Stimulated activated CD8-positive, alpha-beta memory T cell treated with anti-CD3 and anti-CD28 coated beads, Interleukin-12 subunit alpha, Interleukin-12 subunit beta, amount 100 ng/mL, for 4 hours (primary cell): ENCODE data around the gene GRK5.

Experiments
- DNase-seq: peaks from one replicate; pipeline ENCODE4 v3.0.0-alpha.2; 2020; ENCODE audit warnings: low read depth

GRK5 gene

DNA sequence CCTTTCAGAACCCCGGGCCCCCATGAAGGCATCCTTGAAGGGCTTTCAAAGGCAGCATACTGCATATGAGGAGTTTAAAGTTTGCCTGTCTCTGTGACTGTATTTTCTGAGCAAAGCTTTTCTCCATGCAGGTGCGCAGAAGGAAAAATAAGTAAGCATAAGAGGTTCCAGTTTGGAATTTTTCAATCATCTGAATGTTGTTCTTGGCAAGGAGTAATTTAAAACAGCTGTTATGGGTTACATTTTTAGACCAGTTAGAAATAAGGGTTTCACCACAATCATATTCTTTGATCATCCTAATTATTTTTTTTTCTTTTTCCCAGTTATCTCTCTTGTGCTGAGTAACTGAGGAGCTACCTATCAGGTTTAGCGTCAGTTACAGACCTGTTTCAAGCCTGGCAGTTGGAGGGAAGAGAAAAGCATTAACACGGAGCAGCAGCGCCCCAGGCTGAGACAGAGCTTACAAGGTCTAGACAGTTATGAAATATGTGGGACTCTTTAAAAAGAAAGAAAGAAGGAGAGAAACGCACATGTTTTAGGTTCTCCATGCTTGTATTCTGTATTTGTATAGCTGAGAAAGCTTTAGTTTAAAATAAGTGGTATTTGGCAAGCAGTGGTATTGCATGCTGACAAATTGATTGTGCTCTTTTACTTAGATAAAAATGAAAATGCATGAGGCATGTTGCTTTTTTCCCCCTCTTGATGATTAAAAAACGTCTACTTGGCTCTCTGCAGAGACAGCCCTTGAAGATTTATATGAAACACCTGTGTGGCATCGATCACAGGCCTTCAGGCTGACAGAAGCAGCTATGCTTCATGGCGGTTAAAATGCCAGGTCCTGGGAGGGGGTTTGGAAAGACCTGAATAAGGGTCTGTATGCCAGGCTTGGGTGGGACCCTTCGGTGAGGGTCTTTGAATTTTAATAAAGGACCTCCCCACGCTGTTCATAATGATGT is 157.6 kb downstream of the GRK5 start:
- no peak for DNase-seq

DNA sequence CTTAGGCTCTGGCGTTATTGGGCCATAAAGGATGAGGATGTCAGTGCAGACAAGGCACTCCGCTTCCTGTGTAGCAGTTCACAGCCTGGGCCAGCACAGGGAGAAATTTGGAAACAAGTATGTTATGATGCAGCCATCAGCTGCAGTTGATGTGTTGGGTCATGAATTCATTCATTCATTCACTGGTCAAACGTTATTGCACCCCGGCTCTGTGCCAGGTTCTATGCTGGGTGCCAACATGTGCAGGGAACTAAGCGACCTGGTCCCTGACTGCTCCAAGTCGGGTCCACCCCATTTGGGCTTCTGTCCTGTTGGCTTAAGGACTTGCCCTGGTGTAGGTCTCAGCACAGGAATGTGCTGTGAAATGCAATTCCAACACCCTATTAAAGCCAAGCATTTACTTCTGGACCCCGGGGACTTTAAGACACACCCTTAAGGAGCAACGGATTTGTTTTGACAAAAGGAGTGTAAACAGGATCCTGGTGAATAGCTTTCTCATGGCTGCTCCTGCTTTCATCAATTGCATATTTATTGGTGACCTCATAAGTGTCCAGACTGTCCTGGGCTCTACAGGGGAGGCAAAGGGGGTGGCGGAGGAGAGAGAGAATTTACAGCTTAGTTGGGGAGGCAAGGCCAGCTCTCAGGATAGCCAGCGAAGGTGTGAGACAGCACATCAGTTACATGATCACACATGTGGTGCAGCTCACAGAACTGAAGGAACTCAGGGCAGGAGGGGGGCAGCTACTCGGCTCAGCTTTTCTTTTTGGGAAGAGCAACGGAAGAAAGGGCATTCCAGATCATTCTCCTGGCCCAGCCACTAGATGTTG is 158.6 kb downstream of the GRK5 start:
- DNase-seq: no peak

DNA sequence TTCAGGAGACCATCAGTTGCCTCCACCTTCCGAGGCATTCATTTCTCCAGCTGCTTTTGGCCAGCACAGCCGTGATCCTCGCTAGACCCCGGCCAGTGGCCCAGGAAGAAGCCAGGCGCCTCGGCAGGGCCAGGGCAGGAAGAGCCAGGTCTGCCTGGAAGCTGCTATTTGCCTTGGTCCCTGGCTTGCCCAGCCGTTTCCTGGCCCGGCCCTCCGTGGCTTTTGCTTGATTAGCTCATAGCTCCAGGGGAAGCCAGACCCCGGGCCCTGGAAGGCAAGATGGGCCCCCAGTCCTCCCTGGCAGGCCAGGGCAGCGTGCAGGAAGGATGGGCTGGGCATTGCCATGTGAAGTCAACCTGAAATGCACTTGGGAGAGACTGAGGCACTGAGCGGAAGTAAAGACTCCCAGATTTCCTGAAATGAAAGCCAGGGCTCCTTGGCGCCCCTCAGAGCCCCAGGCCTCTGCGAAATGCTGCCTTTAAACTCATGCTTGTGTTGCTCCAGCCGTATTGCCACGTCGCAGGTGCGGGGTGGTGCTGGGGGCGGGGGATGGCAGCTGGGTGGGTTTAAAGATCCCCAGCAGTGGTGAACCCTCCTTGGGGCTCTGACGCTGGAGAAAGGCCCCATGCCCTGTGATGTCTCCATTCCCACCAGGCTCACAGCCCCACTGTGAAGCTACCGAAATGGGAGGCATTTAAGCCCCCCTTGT is 160.6 kb downstream of the GRK5 start:
- no peak for DNase-seq

DNA sequence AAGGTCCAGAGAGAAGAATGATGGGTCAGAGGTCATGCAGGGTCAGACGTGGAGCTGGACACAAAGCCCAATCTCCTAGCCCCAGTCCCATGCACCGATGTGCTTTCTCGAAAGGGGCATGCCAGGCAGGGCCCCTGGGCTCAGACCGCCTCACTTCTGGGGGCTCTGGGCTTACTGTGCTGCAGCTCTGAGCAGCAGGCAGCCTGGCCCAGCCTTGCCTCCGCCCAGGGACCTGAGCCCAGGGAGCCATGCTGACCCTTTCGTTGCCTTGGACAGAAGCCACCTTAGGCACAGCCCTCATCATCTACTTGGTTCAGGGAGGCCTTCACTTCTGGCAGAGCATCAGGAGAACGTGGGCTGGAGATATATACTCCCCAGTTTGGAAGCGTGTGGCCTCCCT is 161.2 kb downstream of the GRK5 start:
- DNase-seq: no peak

DNA sequence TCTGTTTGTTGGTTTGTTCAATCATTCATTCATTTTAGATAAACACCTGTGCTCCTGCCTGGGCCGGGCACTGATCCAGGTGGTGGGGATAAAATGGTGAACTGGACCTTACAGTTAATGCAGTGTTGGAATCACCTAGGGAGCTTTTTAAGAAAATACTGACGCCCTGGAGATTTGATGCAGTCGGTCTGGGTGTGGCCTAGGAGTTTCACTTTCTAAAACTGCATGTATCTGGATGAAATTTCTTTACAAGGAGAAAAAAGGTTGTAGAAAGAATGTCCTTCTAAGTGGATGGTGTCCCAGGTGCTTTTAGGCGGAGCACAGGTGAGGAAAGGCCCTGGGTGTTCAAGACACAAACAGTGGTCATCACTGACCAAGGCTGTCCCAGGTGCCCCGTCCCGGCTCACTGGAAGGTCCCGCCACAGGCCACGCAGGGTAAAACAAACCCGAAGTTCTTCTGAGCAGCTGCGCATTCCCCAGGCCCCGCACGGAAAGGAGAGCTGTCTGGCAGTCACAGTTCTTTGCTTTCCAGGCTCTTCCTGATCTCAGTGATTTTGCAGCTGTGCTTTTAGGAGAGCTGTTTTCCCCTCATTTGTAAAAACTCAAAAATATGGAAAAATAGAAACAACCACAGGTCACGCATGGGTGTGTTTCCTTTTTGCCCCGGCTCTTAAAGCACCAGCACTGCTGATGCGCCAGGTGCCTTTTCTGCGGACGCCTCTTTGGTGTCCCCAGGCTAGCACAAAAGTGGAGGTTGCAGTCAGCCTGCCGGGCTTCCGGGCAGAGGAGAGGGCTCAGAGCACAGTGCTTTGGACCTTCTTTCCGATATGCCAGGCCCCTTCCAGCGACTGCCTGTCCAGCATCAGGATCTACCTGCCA is 161.9 kb downstream of the GRK5 start:
- no peak for DNase-seq

DNA sequence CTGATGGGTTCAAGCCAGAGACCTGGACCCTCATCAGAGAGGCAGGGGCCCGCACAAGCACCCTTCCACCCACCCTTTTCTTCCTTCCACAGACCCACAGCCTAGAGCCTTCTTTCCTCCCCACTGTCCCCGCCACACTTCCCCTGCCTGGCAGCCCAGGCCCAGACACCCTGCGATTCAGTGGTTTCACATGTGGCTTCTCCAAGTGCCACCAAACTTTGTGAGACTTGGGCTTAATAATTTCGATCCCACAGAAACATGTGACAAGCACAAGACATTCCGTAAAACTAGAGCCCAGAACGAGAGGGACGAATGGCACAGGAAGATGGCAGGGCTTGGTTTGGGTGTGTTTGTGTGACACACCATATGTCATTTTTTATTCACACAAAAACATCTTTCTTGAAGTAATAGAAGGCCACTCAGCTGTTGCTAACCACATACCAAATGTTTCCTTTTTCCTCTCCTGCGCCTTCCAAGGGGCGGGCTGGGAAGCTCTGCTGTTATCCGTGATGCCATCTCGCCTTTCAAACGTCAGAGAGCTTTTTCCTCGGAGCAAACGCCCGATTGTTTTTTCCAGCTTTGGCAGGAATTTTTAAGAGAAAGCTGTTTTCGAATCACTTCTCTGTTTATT is 162.9 kb downstream of the GRK5 start:
- no peak for DNase-seq

DNA sequence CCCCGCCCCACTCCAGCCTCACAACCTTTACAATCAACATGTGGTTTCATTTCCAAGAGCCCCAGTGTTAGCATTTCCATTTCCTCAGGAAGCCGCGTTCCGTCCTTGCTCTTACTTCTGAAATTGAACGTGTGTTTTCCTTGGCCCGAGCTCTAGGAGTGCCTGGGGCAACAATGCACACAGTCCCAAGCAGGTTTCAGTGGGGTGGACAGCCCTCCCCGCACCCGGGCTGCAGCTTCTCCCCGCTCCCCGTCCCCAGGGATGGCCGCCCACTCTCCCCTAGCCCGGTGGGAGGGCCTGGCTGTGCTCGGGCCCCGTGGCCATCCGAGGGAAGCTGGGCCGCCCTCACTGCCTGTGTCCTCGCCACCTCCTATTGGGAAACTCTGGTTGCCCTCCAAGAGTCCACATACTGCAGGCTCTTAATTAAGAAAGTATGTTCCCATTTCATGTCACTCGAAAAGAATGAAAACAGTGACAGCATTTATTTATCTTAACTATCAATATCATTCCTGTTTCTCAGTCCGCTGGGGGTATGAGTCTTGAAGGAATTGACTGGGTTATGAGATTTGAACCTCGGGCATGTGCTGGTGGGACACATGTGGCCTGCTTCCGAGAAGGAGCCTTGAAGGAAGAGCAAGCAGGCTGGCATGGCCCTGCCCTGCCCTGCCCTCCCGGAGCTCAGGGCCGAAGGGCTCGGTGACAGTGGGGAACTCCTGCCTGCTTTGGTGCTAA is 163.8 kb downstream of the GRK5 start:
- no peak for DNase-seq

DNA sequence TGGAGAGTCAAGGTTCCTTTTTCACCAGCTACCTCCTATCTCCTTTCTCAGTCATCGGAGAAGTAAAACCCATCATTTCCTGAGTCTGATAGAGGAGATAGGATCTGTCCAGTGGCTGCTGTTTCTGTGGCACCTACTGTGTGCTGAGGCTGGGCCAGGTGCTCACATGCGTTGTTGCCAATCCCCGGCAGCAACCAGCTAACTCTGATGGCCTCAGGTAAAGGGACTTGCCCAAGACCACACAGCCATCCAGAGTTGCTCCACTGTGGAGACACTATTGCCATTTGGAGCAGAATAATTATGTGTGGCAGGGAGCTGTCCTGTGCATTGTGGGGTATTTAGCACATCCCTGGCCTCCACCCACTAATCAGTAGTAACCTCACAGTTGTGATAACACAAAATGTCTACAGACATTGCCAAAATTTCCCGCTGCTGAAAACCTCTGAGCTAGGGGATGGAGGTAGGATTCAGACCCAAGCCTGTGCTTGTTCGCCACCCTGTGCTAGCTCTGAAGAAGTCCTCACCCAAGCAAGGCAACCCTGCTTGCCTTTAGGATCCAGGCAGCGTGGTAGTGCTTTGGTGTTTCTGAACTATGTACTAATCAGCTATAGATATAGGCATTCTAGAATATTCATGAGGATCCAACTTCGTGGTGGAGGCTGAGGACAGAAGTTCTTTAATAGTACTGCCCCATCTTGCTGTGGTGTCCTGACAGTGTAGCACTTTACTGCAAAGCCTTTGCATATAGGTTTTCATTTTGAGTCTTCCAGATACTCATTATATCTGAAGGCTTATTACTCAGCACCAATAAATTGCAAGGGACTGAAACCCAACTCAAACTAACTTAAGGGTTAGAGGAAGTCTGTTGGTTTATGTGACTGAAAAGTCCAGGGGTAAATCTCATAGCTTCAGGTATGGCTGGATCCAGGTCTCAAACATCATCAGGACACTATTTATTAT is 164.6 kb downstream of the GRK5 start:
- no peak for DNase-seq

DNA sequence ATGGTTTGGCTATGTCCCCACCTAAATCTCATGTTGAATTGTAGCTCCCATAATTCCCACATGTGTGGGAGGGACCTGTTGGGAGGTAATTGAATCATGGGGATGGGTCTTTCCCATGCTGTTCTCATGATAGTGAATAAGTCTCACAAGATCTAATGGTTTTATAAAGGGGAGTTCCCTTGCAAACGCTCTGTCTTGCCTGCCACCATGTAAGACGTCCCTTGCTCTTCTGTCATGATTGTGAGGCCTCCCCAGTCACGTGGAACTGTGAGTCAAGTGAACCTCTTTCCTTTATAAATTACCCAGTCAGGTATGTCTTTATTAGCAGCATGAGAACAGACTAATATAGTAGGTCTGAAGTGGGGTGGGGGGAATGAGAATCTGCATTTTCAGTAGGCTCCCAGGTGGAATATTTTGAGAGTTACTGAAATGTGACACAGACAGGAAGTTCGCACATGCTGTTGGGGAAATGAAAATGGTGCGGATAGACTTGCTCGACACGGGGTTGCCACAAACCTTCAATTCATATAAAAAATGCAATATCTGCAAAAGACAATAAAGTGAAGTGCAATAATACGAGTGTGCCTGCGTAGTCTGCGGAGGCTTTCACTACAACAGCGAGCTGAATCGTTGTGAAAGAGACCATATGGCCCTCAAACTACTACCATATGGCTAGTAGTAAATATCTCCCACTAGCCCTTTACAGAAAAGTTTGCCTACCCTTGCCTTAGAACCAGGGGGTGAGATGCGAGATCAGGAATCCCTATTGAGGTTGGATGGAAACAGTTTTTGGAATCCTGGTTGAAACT is 166.1 kb downstream of the GRK5 start:
- no peak for DNase-seq

DNA sequence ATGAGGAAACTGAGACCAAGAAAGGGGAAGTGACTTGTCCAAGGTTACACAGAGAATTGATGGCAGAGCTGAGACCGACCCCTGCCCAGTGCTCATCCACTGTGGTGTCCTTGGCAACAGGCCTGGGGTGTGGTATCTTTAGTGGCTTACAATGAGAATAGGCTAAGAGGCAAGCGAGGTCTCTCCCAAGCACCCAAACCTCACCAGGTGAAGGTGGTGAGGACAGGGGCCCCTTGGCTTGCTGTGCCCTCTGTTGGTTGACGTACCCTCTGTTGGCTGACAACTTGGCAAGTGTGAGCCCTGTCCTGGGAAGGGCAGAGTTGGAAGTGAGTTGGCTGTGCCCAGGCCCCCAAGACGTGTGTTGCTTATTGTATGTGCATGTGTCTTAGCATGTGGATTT is 166.9 kb downstream of the GRK5 start:
- DNase-seq: no peak

DNA sequence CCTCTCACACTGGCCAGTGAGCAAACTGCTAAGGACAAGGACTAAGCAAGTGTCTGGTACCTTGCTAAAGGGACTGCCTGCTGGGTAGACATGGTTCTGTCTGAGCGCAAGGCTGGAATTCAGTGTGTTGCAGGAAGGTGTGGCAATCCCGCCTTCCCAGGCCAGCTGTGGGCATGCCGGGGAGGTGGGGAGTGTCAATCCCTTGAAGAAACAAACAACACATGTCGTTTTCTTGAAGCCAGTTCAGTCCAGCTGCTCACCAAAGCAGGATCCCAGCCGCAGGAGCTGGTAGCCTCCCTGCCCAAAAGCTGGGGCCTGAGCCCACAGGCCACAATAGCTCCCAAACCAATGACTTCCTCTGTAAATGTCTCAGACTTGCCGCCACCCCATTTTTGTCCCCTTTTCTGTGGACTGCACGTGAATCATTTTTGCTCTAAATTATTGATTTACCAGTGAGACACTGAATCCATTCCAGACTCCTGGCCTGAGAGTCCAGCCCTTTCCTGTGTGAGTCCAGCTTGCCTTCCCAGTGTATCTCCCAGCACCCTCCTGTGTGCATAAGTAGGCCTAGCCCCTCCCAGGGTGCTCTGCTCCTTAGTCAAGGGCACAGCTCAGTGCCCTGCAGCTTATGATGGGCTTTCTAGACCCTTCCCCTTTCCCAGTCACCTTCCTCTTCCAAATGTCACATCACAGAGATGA is 168.4 kb downstream of the GRK5 start:
- DNase-seq: no peak

DNA sequence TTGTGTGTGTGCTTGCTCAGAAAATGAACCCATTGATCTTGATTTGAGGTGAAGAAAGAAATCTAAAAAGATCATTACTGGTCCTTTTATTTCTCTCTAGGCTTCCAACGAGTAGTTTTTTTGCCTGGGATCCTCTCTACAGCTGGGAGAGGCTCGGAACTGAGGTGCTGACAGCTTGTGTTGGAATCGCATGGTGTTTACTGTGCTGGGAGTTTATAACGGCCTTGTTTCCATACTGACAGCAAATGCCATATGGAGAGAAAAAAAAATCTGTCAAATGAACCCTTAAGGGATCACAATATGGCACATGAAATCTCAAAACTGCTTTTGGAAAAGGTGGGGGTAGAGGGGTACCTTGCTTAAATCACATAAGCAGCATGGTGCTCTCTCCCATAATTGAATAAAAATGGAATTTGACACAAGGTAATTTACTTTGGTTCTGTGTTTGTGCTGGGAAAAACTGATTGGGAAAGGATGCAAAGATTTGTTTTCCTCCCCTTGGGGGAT is 170.1 kb downstream of the GRK5 start:
- no peak for DNase-seq

DNA sequence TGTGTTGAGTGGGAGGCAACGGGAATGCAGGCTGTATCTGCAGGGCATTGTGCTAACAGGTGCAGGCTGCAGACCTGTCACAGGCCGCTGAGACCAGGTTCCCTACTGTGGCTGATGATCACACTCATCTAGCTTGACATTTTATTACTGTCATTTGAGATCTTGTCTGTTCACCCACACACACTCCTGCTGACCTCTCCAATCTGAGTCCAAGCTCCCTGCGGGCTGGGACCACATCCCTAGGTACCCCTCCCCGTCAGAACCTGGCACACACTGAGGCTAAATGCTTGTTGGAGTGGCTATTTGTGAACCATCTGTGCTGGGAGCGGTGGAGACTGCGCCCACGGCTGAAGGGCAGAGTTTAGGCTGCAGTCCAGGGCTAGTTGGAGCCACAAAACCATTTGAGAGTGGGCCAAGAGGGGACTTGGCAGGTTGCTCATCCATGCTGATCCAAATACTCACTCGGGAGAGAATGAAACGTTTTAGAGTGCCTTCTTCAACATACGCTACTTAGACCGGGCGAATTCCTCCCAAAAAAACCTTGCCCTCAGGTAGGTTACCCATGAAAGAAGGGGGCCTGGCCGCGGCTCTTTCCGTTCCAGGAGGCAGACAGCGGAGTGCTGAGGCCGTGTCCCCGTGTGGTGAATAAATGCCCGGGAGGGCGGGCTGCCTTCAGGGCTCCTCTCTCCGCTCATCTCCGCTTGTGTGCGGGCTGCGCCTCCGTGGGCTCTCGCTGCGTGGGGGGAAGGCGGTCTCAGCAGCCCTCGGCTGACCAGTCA is 170.8 kb downstream of the GRK5 start:
- no peak for DNase-seq

DNA sequence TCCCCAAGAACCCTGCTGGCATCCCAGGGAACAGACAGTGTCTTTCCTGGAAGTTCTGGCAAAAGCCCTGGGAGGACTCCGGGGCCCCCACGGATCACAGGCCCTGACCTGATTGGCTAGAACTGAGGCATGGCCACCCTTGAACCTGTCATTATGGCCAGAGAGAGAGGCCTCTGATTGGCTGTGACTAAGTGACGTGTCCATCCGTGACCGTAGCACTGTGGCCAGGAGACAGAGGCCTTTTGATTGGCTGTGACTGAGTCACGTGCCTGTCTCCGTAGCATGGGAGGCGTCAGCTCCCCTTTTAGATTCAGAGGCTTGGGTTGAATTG is 171.3 kb downstream of the GRK5 start:
- DNase-seq: no peak

DNA sequence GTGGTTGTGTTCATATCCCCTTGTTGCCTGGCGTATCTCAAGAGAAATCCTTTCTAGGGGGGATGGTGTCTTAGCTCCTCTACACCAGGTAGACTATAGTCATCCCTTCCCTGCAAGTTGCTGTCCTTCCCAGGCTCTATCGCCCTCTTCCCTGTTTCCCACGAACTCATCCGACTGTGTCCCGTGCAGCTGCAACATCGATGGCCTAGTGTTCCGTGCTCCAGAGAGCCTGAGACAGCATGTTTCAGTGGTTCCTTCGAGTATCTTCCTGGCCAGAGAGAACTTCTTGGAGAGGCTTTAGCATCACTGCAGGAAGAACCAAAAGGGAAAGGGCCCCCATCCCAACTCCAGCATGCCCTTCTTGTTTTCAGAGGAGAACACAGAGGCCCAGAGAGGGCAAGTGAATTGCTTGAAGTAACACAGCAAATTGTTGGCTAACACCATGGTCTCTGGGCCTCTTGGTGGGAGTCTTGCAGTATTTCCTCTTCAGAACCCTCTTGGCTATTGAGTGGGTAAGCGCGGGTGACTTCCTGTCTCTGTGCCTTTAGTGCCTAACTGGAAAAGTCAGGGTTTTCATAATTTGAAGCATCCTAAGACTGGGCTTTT is 172.2 kb downstream of the GRK5 start:
- DNase-seq: no peak

DNA sequence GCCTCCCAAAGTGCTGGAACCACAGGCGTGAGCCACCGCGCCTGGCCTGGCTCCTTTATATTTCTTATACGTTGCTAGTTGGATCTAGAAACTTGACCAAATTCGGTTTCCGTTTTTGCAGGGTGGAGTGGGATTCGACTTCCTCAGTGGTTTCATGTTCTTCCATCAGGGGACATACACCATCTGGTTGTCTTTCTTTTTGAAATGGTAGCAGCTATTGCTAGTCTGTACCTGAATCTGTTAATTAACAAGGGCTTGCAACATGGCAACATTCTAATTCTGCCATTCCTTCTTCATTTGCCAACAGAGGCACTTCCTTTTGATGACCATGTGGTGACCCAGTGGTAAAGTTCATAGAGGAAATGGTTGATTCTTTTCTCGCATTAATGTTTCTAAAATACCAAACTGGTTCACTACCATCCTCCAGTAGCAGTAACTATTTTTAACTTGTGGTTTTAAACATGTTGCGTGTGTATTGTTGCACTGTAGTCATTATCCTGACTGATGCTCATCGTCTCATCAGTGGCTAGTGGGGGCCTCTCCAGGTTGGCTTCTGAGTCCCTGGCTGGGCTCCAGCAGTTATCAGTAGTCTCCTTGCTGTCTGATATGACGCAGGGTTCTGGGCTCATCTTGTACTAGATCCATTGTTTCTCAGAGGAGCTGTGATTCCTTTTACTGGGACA is 175.9 kb downstream of the GRK5 start:
- no peak for DNase-seq
